Lung (tissue), 12 donors: Measurements from ENCODE around the gene CD48. TPM values are rescaled to one million over a fixed set of nuclear protein-coding genes. Genes with fewer than 3 reads are reported as not detected.

Experiments
- ATAC-seq: fragments of 200-7000 bp; cut with Tn5 transposase; one replicate; pipeline ENCODE4 v1.9.1; 2020; ENCODE audit warnings: moderate number of reproducible peaks; ENCODE audit not compliant: insufficient read depth, low FRiP score
- DNase-seq, 3 donors: peaks; one replicate each; pipeline ENCODE4 v3.0.0-alpha.2; 2013 to 2017
- H3K27ac ChIP-seq, 2 donors: one replicate each; pipeline ENCODE4 v1.5.1; 2013; ENCODE audit warnings: mild to moderate bottlenecking in 2 of 2, moderate library complexity in 2 of 2, control low read depth in 1 of 2, inconsistent platforms in 1 of 2, low read depth in 1 of 2, low read length in 1 of 2
- H3K27me3 ChIP-seq, 3 donors: one replicate each; pipeline ENCODE4 v1.5.1; 2013; ENCODE audit warnings: low read length in 2 of 3; ENCODE audit not compliant: control insufficient read depth in 3 of 3, insufficient read depth in 3 of 3
- H3K36me3 ChIP-seq, 4 donors: one replicate each; pipeline ENCODE4 v1.5.1; 2013; ENCODE audit warnings: low read length in 4 of 4, mild to moderate bottlenecking in 1 of 4, moderate library complexity in 1 of 4; ENCODE audit not compliant: control insufficient read depth in 4 of 4, insufficient read depth in 4 of 4
- H3K4me1 ChIP-seq, 5 donors: one replicate each; pipeline ENCODE4 v1.5.1; 2013; ENCODE audit warnings: low read length in 5 of 5, mild to moderate bottlenecking in 2 of 5, moderate library complexity in 1 of 5; ENCODE audit not compliant: control insufficient read depth in 5 of 5, insufficient read depth in 5 of 5
- H3K4me3 ChIP-seq: one replicate; pipeline ENCODE4 v1.5.1; 2013; ENCODE audit warnings: mild to moderate bottlenecking, control low read depth, moderate library complexity
- H3K9ac ChIP-seq, 2 donors: one replicate each; pipeline ENCODE4 v1.5.1; 2013; ENCODE audit warnings: low read length in 2 of 2, control low read depth in 1 of 2; ENCODE audit not compliant: insufficient read depth in 1 of 2
- H3K9me3 ChIP-seq, 4 donors: one replicate each; pipeline ENCODE4 v1.5.1; 2013; ENCODE audit warnings: low read length in 3 of 4, mild to moderate bottlenecking in 1 of 4, moderate library complexity in 1 of 4; ENCODE audit not compliant: control insufficient read depth in 4 of 4, insufficient read depth in 3 of 4
- WGBS, 2 donors: extraction: QIAGEN DNeasy Blood & Tissue Kit; methylation state at CpG; one replicate each; pipeline ENCODE4 v1.1.7; 2013; 5-methylcytosine and 5-hydroxymethylcytosine counted together
- polyA plus RNA-seq, 2 donors: library from polyadenylated mRNA; stranded (reverse); fragments of 200-250 nt; gene quantifications; one replicate each; pipeline ENCODE4 v1.2.1, GENCODE V29; 2013
- total RNA-seq, 2 donors: library from RNA; depleted of rRNA in 1 of 2; stranded (reverse); fragments of >200 nt in 1 of 2; gene quantifications; one replicate each; pipeline ENCODE4 v1.2.1, GENCODE V29; 2014 to 2021
- TF ChIP-seq, protein P1 (sequence below): IDR thresholded peaks from 2 replicates; pipeline ENCODE4 v1.5.1; 2012; ENCODE audit warnings: mild to moderate bottlenecking; ENCODE audit errors: control extremely low read depth, extremely low read depth
- donor health status: control.
- donor health status: control.
- donor health status: Bipolar disorder and iron deficiency.
- donor health status: healthy.
- donor health status: DM: yes; HTN: yes; CAD: no.

CD48 gene
- total and polyA plus RNA-seq, 4 donors = 16.4 to 126 (median 25.6) TPM

DNA sequence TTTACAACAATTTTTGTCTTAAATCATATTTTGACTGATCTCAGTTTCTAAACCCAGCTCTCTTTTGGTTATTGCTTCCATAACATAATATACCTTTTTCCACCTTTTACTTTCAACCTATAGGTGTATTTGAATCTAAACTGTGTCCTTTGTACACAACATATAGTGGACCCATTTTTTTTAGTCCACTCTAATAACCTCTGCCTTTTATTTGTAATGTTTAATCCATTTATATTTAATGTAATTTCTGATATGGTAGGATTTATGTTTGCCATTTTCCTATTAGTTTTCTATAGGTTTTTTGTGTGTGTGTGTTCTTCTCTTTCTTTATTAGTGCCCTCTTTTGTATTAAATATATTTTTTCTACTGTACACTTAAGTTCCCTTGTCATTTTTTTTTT is 42.3 kb downstream of the CD48 start:
- Histone ChIP-seq H3K27ac (no peak overlapping the region), H3K27me3 (no peaks in the 10 kb centered on the region), H3K9ac (no peak overlapping the region), H3K9me3 (peaks cover 0 to 3% (median 0%) of the 10 kb centered on the region in 4 donors), H3K4me3 (no peak overlapping the region), H3K36me3 (no peaks in the 10 kb centered on the region), H3K4me1 (peaks cover 0 to 4% (median 0%) of the 10 kb centered on the region in 5 donors)
- ATAC-seq (no peak), DNase-seq (no peak)
- TF ChIP-seq, protein P1, sequence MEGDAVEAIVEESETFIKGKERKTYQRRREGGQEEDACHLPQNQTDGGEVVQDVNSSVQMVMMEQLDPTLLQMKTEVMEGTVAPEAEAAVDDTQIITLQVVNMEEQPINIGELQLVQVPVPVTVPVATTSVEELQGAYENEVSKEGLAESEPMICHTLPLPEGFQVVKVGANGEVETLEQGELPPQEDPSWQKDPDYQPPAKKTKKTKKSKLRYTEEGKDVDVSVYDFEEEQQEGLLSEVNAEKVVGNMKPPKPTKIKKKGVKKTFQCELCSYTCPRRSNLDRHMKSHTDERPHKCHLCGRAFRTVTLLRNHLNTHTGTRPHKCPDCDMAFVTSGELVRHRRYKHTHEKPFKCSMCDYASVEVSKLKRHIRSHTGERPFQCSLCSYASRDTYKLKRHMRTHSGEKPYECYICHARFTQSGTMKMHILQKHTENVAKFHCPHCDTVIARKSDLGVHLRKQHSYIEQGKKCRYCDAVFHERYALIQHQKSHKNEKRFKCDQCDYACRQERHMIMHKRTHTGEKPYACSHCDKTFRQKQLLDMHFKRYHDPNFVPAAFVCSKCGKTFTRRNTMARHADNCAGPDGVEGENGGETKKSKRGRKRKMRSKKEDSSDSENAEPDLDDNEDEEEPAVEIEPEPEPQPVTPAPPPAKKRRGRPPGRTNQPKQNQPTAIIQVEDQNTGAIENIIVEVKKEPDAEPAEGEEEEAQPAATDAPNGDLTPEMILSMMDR = no peak

DNA sequence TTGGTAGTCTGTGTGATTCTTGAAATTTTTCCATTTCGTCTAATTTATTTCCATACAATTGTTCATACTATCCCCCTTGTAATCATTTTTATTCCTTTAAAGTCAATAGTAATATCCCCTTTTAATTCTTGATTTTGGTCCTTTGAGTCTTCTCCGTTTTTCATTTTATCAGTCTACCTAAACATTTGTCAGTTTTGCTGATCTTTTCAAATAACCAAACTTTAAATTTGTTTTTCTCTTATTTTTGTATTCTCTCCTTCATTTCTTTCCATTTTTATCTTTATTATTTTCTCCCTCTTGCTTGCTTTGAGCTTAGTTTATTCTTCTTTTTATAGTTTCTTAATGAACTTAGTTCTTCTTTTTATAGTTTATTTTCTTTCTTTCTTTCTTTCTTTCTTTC is 43.7 kb downstream of the CD48 start:
- ATAC-seq = no peak
- Histone ChIP-seq H3K36me3 (no peaks in the 10 kb centered on the region), H3K27ac (no peak overlapping the region), H3K4me3 (no peak overlapping the region), H3K9ac (no peak overlapping the region), H3K4me1 (peaks cover 0 to 6% (median 0%) of the 10 kb centered on the region in 5 donors), H3K27me3 (no peaks in the 10 kb centered on the region), H3K9me3 (peaks cover 0 to 3% (median 0%) of the 10 kb centered on the region in 4 donors)
- TF ChIP-seq, protein P1 = no peak
- no peak for DNase-seq
- WGBS, 2 donors = 96% methylated on average over 2 of the region's 2 CpGs

DNA sequence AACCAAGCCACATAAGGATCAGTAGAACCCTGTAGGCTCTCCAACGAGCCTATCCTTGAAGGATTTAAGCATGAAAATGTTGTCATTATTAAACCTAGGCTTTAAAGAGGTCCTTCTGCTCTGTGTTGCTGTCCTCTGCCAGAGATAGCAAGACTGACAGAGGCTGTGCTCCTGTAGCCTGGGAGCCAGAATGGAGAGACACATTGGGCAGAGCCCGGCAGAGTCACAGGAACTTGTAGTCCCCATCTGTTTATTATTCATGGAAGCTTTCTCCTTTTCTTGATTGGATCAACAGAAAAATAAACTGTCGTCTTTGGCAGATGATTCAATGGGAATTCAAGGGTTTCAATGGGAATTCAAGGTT is 45.6 kb downstream of the CD48 start:
- DNase-seq = no peak
- ATAC-seq = no peak
- no peaks in the 10 kb centered on the region for H3K36me3 ChIP-seq
- no peak overlapping the region for H3K4me3 ChIP-seq
- H3K27ac ChIP-seq = peak overlapping the region; percentile 48 to 63
- TF ChIP-seq, protein P1 = no peak
- H3K4me1 ChIP-seq = peaks cover 0 to 6% (median 0%) of the 10 kb centered on the region in 5 donors
- WGBS, 2 donors = 36 to 37% methylated on average over 3 of the region's 3 CpGs
- H3K27me3 ChIP-seq = no peaks in the 10 kb centered on the region
- no peak overlapping the region for H3K9ac ChIP-seq
- H3K9me3 ChIP-seq = peaks cover 0 to 3% (median 0%) of the 10 kb centered on the region in 4 donors
